ENCODE data around the gene ASZ1.
"Not testable (repeated sequence)": the region's sequence is repeated elsewhere in the genome, so short reads cannot be mapped to it uniquely, and the experiment has no call there.

The ASZ1 gene, protein sequence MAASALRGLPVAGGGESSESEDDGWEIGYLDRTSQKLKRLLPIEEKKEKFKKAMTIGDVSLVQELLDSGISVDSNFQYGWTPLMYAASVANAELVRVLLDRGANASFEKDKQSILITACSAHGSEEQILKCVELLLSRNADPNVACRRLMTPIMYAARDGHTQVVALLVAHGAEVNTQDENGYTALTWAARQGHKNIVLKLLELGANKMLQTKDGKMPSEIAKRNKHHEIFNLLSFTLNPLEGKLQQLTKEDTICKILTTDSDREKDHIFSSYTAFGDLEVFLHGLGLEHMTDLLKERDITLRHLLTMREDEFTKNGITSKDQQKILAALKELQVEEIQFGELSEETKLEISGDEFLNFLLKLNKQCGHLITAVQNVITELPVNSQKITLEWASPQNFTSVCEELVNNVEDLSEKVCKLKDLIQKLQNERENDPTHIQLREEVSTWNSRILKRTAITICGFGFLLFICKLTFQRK

DNA sequence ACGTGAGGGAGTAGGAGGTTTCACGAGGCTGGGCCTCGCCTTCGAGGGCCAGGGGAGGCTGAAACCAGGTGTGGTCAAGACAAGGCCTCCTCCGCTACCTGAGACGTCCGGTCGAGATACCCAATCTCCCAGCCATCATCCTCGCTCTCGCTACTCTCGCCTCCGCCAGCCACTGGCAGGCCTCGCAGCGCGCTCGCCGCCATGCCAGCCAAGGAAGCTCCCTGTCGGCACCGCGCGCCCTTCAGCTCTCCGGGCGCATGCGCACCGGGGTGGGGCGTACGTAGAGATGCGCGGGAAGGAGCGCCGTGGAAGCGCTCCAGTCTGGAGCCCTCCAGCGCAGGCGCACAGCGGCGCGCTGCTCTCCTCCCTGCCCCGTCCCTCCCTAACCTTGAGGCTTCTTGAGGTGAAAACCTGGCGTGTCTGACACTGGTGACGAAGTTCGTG is at the start of gene ASZ1:
Gene ASZ1, minus strand, starts transcription at position 236 of the 444 bp plus-strand sequence. Its CDS starts 33 bp downstream, at position 203.
- no peak for DNase-seq

DNA sequence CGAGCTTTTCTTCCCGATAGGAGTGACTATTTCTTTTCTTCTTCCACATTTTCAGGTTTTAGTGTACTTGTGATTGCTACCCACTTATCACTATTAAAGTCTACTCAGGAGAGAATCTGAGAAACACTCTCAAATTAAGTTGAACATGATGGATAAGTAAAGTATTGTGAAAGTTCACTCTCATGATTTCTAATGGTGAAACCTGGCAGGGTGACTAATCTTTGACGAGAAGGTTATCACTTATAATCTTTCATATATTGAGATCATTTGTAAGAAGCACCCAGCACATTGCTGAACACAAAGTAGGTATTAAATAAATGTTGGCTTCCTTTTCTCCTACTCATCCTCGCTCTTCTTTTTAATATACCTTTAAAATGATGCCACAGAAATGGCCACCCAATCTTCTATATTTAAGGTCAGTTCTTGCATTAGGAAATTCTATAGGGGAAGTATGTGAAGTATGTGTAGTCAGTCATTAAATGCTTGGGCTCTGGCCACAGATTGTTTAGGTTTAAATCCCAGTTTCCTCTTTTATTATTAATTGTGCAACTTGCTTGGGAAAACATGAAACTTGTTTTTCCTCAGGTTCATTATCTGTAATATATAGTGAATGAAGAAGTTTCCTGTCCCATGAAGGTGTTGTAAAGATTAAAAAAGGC is 49.4 kb upstream of the ASZ1 start:
- DNase-seq = no peak

DNA sequence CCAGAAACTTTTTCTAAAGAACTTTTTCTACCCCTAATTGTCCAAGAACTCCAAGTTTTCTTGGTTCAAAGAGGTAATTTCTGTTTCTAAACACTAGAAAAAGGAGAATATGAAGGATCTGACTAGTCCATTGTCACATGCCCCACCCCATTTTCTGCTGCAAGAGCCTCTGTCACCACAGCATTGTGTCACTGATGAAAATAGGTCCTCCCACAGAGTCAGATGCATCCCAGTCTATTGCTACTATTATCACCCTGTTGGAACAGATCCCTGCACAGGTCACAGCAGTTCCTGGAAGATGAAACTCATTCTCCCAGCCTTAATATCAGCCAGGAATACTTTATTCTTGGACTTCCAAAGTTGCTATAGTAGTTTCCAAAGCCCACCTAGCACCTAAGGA is 45.0 kb upstream of the ASZ1 start:
- no peak for DNase-seq

DNA sequence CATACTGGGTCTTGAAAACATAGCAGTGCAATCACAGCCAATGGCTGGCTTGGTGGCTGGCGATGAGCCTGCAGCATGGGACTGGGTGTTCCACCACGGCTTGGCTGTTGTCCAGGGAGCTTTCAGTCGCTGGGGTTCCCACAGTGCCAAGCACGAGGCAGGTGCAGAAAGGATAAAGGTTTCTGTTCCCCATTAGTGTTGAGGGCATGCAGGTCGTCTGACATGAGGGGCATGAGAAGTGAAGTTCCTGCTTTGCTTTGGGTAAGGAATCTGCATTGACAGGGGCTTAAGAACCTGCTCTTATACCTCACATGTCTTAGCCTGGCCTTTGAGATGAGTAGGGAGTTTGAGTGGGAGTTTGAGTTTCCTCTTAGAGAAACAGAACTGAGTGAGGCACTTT is 43.5 kb upstream of the ASZ1 start:
- no peak for DNase-seq

DNA sequence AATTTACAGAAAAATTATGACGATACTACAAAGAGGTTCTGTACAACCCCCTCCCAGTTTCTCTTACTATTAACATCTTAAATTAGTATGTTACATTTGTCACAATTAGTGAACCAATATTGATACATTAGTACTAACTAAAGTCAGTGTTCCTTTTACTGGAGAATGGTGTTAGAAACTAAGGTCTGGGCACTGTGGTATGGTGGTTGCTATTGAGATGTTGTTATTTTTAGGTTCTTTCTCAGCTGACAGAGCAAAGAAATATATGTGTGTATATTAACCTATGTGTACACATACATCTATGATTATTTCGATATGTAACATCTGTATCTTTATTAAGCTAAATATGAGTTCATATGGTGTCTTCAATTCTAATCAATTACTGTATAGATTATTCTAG is 40.9 kb upstream of the ASZ1 start:
- DNase-seq = no peak

DNA sequence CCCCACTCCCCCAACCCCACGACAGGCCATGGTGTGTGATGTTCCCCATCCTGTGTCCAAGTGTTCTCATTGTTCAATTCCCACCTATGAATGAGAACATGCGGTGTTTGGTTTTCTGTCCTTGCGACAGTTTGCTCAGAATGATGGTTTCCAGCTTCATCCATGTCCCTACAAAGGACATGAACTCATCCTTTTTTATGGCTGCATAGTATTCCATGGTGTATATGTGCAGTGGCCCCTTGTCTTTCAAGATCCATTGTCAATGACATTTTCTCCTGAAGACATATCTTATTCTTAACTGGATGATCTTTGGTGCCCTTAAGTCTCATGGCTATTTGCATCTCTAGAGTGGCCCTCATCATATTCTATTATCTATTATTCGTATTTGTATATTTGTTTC is 33.5 kb upstream of the ASZ1 start:
- not testable (repeated sequence) for DNase-seq

DNA sequence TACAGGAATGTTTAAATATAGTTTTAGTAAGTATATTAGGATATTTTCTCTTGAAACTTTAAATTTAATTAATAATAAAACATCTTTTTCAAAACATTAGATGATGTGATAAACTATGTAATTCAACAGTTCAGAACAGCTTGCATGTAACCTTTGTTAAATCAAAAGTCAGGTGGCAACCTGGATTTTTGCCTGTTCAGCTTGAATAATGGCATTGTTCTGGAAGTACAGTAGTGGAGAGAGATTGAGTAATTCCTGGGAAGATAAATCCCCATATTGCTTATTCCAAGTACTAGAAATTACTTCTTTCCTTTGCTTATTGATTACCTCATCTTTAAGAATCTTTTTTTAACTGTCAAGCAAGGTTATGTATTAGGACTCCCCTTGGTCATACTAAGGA is 32.4 kb upstream of the ASZ1 start:
- DNase-seq = no peak

DNA sequence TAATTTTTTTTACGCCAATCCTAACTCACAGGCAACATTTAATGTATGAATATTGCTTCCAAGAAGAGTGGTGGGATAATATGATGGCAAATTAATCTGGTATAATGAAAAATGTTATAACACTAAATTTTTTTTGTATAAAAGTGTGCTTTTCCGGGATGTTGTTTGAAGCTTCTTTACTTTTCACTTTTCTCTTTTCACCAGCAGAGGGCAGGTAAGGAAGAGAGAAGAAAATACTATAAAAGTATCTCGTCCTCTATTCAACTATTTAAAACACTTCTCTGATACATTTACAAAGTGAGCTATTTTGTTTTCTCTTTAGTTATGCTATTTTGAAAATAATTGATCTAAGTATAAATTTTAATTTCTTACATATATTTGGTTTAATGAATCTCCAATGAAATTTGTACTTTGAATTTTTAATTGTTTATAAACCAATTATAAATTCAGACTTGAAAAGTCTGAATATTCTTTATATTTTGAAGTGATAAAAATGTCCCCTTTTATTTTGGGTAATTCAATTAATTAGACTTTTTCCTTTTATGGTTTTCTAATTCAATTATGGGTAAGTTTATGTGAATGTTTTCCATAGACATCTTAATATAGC is 31.8 kb upstream of the ASZ1 start:
- DNase-seq = no peak

DNA sequence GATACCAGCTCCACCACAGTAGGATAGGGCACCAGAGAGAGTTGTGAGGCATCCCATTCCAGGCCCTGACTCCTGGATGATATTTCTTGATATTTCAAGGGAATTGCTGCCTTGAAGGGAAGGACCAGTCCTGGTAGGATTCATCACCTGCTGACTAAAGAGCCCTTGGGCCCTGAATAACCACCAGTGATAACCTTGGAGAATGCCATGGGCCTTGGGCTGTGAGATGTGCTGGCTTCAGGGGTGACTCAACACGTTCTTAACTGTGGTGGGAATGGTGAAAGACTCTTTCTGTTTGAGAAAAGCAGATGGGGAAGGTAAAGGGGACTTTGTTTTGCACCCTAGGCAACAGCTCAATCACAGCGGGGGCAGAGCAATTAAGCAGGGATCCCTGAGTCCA is 21.4 kb upstream of the ASZ1 start:
- DNase-seq = no peak

DNA sequence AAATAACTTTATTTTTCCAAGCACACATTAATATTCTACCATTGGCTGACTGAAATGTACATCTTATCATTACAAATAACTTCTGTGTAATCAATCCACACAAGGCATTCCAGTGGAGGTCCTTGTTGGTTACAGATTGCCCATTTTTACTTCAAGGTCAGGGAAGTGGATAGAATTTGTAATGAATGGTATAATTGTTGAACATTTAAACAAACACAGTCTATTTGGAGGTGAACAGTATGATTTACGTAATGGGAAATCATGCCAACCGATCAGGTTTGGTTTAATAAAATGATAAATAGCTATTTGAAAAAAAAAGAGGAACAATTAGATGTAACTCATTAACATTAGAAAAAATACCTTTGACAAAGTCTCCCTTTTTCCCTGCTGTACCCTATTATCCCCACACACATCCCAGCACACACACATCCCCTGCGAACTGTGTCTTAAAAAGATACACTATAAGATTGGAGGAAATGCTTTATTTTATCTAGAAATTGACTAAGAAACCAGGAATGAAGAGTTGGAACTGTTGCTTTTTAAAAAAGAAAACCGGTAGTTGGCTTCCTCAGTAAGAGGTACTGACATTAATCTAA is 19.0 kb upstream of the ASZ1 start:
- DNase-seq = no peak

DNA sequence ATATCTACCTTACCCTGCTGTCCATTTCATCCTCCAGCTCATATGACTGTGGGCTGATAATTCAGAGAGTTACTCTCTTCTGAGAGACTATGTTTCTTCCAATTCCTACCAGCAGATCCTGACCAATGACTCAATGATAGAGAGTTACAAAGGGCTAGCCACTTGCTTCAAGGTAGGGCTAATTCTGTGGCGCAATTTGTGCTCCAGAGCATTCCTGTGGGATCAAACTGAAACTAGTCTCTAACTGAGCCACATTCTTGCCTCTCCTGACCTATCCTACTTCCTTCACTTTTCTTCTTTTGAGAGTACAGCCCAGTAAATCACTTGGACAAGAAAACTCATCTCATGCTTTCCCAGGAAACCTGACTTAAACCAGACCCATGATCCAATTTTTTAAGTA is 17.9 kb upstream of the ASZ1 start:
- no peak for DNase-seq

DNA sequence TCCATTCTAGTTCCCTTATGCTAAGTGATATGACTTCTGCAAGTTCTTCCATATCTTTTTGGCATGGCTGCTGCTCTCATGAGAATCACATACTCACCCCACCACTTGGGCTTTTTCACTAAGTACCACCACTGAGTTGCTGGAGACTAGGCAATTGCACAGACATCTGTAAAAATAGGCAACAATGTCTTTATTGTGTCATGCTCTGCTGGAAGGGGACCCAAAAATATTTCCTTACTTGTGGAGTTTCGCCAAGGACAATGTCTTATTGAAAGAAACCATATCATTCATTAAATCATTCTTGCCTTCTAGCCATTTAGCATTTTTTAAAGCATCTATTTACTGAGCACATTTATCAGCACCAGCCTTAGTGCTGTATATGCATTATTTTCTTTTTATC is 17.4 kb upstream of the ASZ1 start:
- no peak for DNase-seq

DNA sequence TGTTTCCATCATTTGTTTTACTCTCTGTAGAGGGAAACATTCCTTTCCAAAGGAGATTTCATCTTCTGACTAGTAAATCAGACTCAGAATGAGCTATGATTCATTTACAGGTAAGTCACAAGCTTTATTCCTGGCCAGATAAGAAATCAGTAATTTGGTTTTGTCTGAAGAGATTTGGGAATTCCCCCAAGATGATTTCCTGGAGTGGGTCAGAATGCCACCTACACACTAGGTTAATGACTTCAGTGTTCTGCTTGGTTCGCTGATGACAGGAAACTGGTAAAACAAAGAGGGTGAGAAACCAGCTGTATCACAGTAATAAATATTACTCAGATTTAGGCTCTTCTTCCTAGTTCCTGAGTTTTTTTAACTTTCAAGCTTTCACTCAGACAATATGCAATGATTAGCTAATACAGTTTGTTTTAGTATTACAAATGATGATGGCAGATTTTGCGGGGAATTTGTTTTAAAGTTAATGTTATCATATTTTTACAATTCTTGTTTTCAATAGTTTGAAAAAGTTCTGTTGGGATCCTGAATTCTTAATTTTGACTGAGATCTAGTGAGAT is 8.3 kb upstream of the ASZ1 start:
- DNase-seq = no peak

DNA sequence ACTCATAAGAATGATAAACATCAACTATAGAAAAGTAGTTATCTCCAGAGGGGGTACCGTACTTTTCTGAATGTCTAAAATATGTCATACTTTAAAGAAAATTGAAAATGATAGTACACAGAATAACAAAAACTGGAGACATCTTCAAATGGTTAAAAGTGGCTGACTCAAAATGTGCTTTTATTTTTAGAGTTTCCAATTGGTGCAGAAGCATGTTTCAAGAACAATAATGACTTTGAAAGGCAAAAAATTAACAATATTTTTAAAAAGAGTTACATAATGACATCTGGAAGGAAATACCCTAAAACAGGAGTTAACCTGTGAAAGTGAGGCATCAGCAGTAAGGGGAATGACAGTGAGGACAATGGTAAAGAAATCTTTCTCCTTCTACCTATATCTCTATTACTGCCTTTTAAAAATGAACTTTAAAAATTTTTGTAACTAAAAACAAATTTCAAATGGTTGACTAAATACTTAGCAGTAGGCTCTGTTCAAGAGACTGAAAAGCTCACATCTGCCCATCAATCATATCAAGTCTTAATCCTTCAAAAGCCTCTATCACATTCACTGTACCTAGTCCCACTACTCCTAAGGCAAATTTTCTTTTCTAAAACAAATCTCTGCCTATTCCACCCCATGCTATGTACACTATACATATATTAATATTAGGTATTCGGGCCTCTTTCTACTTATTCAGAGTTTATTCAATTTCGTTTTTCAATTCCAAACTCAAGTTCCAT is 3.0 kb downstream of the ASZ1 start:
- DNase-seq = no peak

DNA sequence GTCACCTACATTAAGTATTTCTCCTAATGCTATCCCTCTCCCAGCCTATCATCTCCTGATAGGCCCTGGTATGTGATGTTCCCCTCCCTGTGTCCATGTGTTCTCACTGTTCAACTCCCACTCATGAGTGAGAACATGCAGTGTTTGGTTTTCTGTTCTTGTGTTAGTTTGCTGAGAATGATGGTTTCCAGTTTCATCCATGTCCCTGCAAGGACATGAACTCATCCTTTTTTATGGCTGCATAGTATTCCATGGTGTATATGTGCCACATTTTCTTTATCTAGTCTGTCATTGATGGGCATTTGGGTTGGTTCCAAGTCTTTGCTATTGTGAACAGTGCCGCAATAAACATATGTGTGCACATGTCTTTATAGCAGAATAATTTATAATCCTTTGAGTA is 12.7 kb downstream of the ASZ1 start:
- DNase-seq = not testable (repeated sequence)

DNA sequence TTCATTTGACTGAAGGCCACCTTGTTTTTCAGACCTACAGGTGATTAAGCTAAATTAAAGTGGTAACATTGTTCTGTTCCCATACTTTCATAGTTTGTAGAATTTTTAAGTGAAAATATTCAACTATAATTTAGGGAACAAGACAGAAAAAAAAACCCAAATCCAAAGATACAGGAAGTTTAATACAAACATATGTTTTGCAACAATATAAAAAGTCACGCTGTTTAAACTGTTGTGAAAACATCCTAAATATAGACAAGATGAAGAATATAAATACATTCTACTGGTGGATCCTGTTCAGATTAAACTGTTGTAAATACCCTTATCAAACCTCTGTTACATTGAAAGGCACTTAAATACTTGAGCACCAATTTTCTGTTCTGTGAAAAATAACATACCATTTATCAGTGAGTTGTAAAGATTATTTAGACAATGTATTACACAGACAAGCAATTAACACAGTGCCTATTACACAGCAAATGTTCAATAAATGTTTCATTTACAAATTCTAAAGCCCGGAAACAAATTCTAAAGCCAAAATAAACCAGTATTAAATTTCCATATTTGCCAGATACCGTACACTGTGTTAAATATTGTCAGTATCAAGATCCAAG is 14.2 kb downstream of the ASZ1 start:
- DNase-seq = no peak

DNA sequence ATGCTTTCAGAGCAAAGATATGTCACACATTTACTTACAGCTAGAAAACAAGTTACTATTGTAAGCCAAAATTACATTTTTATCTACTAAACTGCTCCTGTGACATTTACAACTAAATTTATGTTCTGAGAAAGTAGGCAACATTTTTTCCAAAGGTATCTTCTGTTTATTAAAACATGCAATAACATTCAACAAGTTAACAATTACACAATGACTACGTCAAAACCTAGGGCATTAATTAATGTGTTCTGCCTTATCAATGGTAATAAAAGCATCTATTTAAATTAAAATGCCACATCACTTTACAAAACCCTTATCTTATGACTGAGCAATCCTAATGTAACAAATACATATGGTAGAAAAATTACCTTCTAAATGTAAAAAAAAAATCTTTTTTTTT is 14.9 kb downstream of the ASZ1 start:
- no peak for DNase-seq

DNA sequence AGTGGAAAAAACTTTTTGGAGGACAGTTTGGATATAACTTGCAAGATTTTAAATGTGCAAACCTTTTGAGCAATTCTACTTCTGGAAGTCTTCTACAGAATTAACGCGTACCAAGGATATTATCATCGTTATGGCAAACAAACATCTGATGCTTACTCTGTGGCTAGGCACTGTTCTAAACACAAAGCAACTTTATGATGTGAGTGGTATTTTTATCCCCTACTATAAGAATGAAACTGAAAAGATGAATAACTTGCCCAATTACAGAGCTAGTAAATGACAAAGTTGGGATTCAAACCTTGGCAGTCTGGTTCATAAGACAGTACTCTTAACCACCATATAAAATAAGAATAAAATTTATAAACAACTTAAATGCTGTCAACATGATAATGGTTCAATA is 15.8 kb downstream of the ASZ1 start:
- DNase-seq = no peak

DNA sequence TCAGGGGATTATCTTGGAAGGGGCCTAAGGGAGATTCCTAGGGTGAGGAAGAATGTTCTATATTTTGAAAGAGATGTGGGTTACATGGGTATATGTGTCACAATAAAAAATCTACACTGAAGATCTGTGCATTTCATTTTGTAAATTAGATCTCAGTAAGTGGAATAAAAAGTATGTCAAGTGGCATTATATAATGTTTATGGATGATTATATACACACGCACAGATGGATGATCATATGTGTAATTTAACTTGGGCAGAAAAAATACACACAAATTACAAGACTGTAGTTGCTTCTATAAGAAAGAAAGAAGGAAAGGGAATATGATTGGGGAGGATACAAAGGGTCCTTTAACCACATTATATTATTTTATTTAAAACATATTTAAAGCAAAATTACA is 18.5 kb downstream of the ASZ1 start:
- DNase-seq = no peak

DNA sequence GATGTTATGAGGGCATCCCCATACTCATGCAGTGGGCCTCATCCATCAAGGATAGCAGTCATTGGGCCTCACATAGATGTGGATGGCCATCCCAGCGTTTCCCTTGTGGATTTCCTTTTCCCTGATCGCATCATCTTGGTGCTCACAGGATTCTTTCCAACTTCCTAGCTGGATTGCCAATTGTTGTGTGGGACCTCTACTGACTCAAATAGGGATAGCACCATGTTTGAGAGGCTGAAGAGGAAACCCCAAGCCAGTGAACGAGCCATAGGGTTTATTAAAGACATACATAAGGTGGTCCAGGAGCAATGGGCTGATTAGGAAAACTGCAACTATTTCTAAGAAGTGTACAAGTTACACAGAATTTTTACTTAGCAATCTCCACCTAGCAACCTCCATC is 21.8 kb downstream of the ASZ1 start:
- no peak for DNase-seq

DNA sequence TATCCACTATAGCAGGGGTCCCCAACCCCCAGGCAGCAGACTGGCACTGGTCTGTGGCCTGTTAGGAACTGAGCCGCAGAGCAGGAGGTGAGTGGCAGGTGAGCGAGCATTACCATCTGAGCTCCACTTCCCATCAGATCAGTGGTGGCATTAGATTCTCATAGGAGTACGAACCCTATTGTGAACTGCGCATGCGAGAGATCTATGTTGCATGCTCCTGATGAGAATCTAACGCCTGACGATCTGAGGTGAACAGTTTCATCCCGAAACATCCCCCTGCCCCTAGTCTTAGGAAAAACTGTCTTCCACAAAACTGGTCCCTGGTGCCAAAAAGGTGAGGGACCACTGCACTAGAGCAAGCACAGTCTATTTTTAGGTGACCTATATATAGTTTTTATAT is 23.6 kb downstream of the ASZ1 start:
- DNase-seq = no peak

DNA sequence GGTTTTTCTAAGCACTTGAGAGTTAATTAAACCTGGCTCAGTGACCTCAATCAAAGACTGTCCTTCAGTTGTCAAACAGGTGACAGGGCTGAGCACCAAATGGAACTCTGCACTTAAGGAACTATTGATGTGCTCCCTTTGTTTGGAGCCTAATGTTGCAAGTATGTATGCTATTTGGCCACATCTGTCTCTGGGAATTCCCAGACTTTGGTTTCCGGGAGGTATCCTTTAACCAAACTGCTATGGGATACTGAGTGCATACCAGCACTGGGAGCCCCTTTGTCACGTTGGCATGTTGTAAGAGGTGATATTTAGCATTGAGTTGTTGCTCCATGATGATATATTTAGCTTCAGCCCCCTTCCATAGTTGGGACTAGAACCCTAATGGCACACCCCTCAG is 25.2 kb downstream of the ASZ1 start:
- no peak for DNase-seq

All from activated naive CD4-positive, alpha-beta T cell treated with anti-CD3 and anti-CD28 coated beads, Interleukin-2, amount 50 U/mL, for 16 hours (primary cell).